HFFc6 (cell line): Measurements from ENCODE around the gene MYEOV. TPM values are rescaled to one million over a fixed set of nuclear protein-coding genes. Genes with fewer than 3 reads are reported as not detected.
A peak's percentile ranks its signal among the peaks of the same experiment; 100 is the strongest.

Experiments
- DNase-seq: peaks from one replicate; pipeline ENCODE4 v3.0.0-alpha.2; 2018
- H3K27ac Mint-ChIP-seq: 2 replicates; pipeline ENCODE4 v1.8.0; 2020; ENCODE audit warnings: mild to moderate bottlenecking, mixed read lengths
- H3K27me3 Mint-ChIP-seq: 2 replicates; pipeline ENCODE4 v1.8.0; 2021; ENCODE audit warnings: mild to moderate bottlenecking, moderate library complexity, mixed read lengths; ENCODE audit not compliant: insufficient read depth
- H3K36me3 Mint-ChIP-seq: 2 replicates; pipeline ENCODE4 v1.8.0; 2021; ENCODE audit warnings: low read depth, mixed read lengths
- H3K4me1 Mint-ChIP-seq: 2 replicates; pipeline ENCODE4 v1.8.0; 2020; ENCODE audit warnings: low read depth, mixed read lengths
- H3K4me3 Mint-ChIP-seq: 2 replicates; pipeline ENCODE4 v1.8.0; 2020; ENCODE audit warnings: mild to moderate bottlenecking, moderate library complexity, mixed read lengths
- H3K9me3 Mint-ChIP-seq: 2 replicates; pipeline ENCODE4 v1.8.0; 2020; ENCODE audit warnings: mild to moderate bottlenecking, mixed read lengths
- CTCF ChIP-seq: fragments of 200-600 bp; sonication (generic); IDR thresholded peaks from 2 replicates; pipeline ENCODE4 v1.5.0; 2021; ENCODE audit warnings: antibody characterized with exemption, mild to moderate bottlenecking
- total RNA-seq, 6 experiments: library from RNA; stranded (reverse); fragmentation: NEBNext Ultra II Directional; extraction: Animal tissue kit (Norgen Biotek cat#: 25700); gene quantifications; 2 replicates in 1 of 6; 3 replicates in 5 of 6; pipeline ENCODE4 v1.2.3, GENCODE V29; 2021

Gene MYEOV
- total RNA-seq, 6 experiments from 2014 or later, result 55.5 to 93.3 (median 79.9) TPM

- H3K27ac Mint-ChIP-seq, result peak overlapping the region; percentile 100
- TF ChIP-seq CTCF, result no peak
Observed at GRCh38 chr11:69300120-69301060, 6.4 kb downstream of the MYEOV start.

GRCh38 chr11:69301081-69301454 is 7.1 kb downstream of the MYEOV start:
- Mint-ChIP-seq H3K27me3 (no peaks in the 10 kb centered on the region), H3K4me3 (peak overlapping the region; percentile 84), H3K27ac (peak overlapping the region; percentile 100), H3K9me3 (peaks cover 5% of the 10 kb centered on the region; the same call in 1 of the 2 replicates), H3K4me1 (peaks cover 98% of the 10 kb centered on the region), H3K36me3 (peaks cover 31% of the 10 kb centered on the region)
- DNase-seq, result no peak
- no peak for TF ChIP-seq CTCF

More at GRCh38 chr11:69300120-69301060, 6.4 kb downstream of the MYEOV start:
- H3K4me3 Mint-ChIP-seq, result peak overlapping the region; percentile 84
- H3K36me3 Mint-ChIP-seq, result peaks cover 24% of the 10 kb centered on the region
- peak; percentile 90 for DNase-seq
- peaks cover 5% of the 10 kb centered on the region; the same call in 1 of the 2 replicates for H3K9me3 Mint-ChIP-seq
- H3K27me3 Mint-ChIP-seq, result no peaks in the 10 kb centered on the region
- peaks cover 94% of the 10 kb centered on the region for H3K4me1 Mint-ChIP-seq

GRCh38 chr11:69301455-69302401 is 7.8 kb downstream of the MYEOV start:
- H3K27ac Mint-ChIP-seq, result peak overlapping the region; percentile 100
- H3K4me3 Mint-ChIP-seq, result peak overlapping the region; percentile 84
- H3K36me3 Mint-ChIP-seq, result peaks cover 33% of the 10 kb centered on the region
- peaks cover 5% of the 10 kb centered on the region; the same call in 1 of the 2 replicates for H3K9me3 Mint-ChIP-seq
- H3K4me1 Mint-ChIP-seq, result peaks cover 93% of the 10 kb centered on the region
- 0 out of 2 replicates have a peak, but pooled peaks have one; percentile 7 for TF ChIP-seq CTCF
- DNase-seq, result peak; percentile 95
- H3K27me3 Mint-ChIP-seq, result no peaks in the 10 kb centered on the region

GRCh38 chr11:69302447-69303020 is 8.6 kb downstream of the MYEOV start:
- Mint-ChIP-seq H3K36me3 (peaks cover 37% of the 10 kb centered on the region), H3K27ac (peak overlapping the region; percentile 100), H3K27me3 (no peaks in the 10 kb centered on the region), H3K9me3 (no peaks in the 10 kb centered on the region), H3K4me3 (peak overlapping the region; percentile 84), H3K4me1 (peaks cover 85% of the 10 kb centered on the region)
- TF ChIP-seq CTCF, result no peak
- no peak for DNase-seq

- Mint-ChIP-seq H3K27me3 (no peaks in the 10 kb centered on the region), H3K4me3 (no peak overlapping the region; the same call in 1 of the 2 replicates), H3K9me3 (no peaks in the 10 kb centered on the region), H3K27ac (peak overlapping the region; percentile 100), H3K4me1 (peaks cover 85% of the 10 kb centered on the region), H3K36me3 (peaks cover 46% of the 10 kb centered on the region)
- TF ChIP-seq CTCF, result no peak
- no peak for DNase-seq
Observed at GRCh38 chr11:69303427-69303826, 9.5 kb downstream of the MYEOV start.
